GM21786 (cell line): ENCODE data around the gene LPXN.
A peak's percentile ranks its signal among the peaks of the same experiment; 100 is the strongest.

Experiments
- ATAC-seq: cut with Tn5 transposase; IDR thresholded peaks from one replicate; pipeline ENCODE4 v1.9.1; 2021; ENCODE audit not compliant: unreplicated experiment

Gene LPXN

GRCh38 chr11:58525037-58525614, 50.5 kb downstream of the LPXN start:
- peak; percentile 86 for ATAC-seq

GRCh38 chr11:58524232-58525036, 51.2 kb downstream of the LPXN start:
- peak; percentile 42 for ATAC-seq

DNA sequence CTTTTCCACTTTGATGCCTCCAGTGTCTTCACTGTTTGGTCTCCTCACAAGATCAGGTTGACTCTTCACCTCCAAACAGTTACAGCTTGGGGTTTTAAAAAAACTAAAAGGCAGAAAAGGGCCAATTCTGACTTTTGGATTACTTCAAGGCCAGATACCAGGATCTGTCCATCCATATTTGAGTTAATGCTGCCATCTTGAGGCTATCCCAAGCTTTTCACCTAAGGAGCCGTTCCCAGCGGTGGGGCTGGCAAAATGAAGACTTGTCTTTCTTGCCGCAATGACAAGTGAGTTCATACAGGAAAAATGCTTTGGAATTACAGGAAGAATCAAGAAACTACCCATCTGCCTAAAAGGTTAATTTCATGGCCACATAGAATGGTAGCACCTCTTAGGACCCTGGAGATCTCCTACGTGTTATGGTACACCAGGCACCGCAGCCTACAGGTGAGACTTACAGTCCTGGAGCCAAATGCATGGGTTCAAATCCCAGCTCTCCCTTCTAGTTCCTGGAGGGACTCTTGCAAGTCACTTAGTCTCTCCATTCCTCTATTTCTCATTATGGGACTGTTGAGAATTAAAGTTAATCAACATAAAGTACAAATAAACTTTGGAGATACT, 61.8 kb downstream of the LPXN start:
- peak; percentile 79 for ATAC-seq

DNA sequence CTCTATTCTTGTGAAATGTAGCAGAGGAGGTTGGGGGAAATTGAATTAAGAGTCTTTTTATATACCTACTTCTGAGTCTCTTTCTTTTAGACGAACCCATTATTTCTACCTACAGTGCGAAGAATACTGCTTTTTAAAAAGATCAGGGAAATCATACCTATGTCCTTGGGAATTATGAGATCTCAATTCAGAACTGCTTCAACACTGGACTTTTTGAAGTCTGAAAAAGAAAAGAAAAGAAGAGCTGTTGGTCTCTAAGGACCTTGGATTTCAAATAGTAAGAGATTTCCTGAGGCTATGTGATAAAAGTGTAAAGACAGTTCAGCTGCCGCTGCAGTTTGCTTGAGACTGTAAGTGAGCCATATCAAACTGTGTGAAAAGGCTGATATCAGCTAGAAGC, 64.0 kb downstream of the LPXN start:
- ATAC-seq: no peak

GRCh38 chr11:58509748-58510147, 65.9 kb downstream of the LPXN start:
- ATAC-seq: no peak

DNA sequence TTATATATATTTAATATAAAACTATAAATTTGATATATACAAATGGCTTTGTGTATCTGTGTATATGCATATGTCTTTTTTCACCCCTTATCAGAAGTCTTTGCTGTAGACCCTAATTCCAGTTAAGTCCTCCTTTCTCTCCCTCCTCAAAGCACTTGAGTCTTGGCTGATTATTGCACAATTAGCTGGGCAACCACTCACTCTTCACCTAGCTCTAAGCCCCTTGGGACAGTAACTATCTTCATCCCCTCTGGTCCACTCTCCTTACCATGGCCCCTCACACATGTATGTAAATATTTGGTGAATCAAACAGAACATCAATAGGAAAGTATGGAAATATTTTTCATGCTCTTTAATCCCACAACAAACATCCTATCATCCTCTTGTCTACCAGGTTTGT, 66.8 kb downstream of the LPXN start:
- ATAC-seq: no peak

- no peak for ATAC-seq
These were observed 67.7 kb downstream of the LPXN start, which contains the start of gene OR5B21 for GRCh38 chr11:58508005-58508404. Gene OR5B21, minus strand, starts transcription at chr11:58508105. Its CDS starts 0 bp downstream, at chr11:58508105.

DNA sequence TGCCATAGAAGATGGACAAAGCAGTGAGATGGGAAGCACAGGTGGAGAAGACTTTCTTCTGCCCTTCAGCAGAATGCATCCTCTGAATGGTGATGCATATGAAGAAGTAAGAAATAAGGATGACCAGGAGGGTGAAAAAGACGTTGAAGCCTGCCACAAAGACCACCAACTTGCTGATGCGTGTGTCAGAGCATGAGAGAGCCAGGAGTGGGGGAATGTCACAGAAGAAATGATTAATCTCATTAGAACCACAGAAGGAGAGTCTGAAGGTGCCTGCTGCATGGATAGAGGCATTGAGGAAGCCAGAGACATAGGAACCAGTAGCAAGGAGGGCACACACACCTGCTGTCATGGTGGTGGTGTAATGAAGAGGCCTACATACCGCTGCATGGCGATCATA, 68.3 kb downstream of the LPXN start:
- ATAC-seq: no peak

DNA sequence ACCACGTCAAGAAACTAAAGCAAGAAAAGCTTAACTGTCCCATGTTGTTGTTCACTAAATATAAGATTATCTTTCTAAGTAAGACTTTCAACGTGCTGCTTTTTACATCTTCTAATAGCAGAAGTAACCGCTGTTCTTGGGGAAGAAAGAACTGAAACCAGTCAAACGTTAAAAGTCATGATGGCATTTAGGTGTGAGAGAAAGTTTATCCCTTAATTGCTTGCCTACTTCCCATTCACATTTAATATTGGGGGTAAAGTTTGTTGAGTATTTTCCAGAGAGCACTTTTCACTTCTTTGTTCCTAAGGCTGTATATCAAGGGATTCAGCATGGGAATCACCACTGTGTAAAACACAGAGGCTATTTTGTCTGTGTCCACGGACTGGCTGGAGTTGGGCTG, 68.7 kb downstream of the LPXN start:
- ATAC-seq: peak; percentile 52

GRCh38 chr11:58505849-58506248, 69.8 kb downstream of the LPXN start:
- ATAC-seq: no peak

DNA sequence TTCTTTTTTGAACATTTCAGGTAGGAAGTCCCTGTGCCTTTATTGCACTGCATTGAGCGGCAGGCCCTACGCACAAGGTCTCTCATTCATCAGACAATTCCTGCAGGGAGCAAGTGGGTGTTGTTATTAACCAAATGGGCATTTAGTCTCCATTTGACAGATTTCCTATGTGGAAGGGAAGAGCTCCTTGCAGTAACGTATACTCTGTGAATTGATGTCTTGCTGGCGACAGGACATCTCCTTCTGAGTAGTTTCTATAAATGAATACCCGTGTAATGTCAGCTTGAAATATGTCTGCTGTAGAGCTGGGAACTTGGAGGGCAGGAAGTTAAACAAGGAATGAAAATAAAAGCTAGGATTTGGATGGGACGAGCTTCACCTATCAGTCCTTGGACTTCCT, 71.4 kb downstream of the LPXN start:
- no peak for ATAC-seq

DNA sequence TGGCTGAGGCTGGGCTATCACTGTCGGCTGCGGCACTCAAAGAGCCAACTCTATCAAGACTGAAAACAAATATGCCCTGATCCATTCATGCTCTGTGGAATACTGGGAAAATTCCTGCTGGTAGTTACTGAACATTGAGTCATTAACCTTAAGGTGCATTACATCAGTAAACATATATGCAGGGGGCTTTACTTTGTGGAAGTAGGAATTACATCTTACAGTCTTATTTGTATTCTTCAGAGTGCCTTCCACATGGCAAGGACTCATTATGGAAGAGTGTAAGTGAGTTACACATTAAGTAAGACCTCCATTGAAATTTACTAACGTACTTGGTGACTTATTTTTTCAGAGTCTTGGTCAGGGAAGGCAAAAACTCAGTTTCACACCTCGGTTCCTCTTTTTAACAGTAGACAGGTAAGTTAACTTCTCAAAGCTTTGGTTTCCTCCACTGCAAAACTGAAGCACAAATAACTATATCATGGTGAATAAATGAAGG, 72.2 kb downstream of the LPXN start:
- peak; percentile 96 for ATAC-seq

- no peak for ATAC-seq
These were observed 73.7 kb downstream of the LPXN start for GRCh38 chr11:58502004-58502403.

- ATAC-seq: no peak
These were observed 77.2 kb downstream of the LPXN start for GRCh38 chr11:58498464-58498863.

- no peak for ATAC-seq
These were observed 77.7 kb downstream of the LPXN start for GRCh38 chr11:58497951-58498350.

GRCh38 chr11:58495906-58496305, 79.8 kb downstream of the LPXN start:
- ATAC-seq: peak; percentile 51

GRCh38 chr11:58494101-58494500, 81.6 kb downstream of the LPXN start:
- ATAC-seq: no peak

DNA sequence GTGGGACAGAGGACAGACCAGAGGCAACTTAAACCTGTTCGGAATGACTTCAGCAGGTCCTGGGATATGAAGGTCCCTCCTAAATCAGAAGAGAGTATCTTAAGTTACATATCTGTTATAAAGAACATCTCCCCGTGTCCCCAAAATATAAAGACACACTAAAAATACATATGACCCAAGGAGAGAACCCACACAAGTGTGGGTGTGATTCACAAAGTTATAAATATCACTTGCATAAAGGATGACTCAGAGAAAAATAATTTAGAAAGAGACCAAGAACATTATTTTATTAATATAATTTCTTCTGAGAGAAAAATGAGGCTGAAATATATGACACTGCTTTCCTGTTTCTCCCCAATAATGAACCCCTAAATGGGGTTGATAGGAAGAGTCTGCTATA, 82.0 kb downstream of the LPXN start:
- no peak for ATAC-seq

- no peak for ATAC-seq
These were observed 84.8 kb downstream of the LPXN start for GRCh38 chr11:58490827-58491226.

GRCh38 chr11:58487170-58487569, 88.5 kb downstream of the LPXN start:
- no peak for ATAC-seq

- no peak for ATAC-seq
These were observed 89.7 kb downstream of the LPXN start for GRCh38 chr11:58485961-58486360.
